BLaER1 (cell line): ENCODE data around the gene TYROBP.
A peak's percentile ranks its signal among the peaks of the same experiment; 100 is the strongest.

Experiments used
- H3K27ac ChIP-seq: shearing (Covaris generic); formaldehyde crosslinking; 2 replicates; pipeline ENCODE4 v1.8.1; 2022
- H3K27me3 ChIP-seq: shearing (Covaris generic); formaldehyde crosslinking; 2 replicates; pipeline ENCODE4 v1.8.1; 2022
- H3K36me3 ChIP-seq: shearing (Covaris generic); formaldehyde crosslinking; 2 replicates; pipeline ENCODE4 v1.8.1; 2022
- H3K4me1 ChIP-seq: shearing (Covaris generic); formaldehyde crosslinking; 2 replicates; pipeline ENCODE4 v1.8.1; 2022
- H3K4me2 ChIP-seq: shearing (Covaris generic); formaldehyde crosslinking; 2 replicates; pipeline ENCODE4 v1.8.1; 2022
- H3K4me3 ChIP-seq: shearing (Covaris generic); formaldehyde crosslinking; 2 replicates; pipeline ENCODE4 v1.8.1; 2022
- H3K9ac ChIP-seq: shearing (Covaris generic); formaldehyde crosslinking; 2 replicates; pipeline ENCODE4 v1.8.1; 2022
- H3K9me3 ChIP-seq: shearing (Covaris generic); formaldehyde crosslinking; 2 replicates; pipeline ENCODE4 v1.8.1; 2022
- H4K20me1 ChIP-seq: shearing (Covaris generic); formaldehyde crosslinking; 2 replicates; pipeline ENCODE4 v1.8.1; 2022
- Cebpa-rat ChIP-seq: shearing (Covaris generic); IDR thresholded peaks from 2 replicates; pipeline ENCODE4 v1.8.1; 2022

The TYROBP gene

GRCh38 chr19:35932291-35932936, 24.3 kb upstream of the TYROBP start:
- Histone ChIP-seq H4K20me1 (peaks cover 6% of the 10 kb centered on the region), H3K4me3 (no peak overlapping the region), H3K9me3 (no peaks in the 10 kb centered on the region), H3K27ac (no peak overlapping the region), H3K36me3 (no peaks in the 10 kb centered on the region), H3K9ac (peak overlapping the region; percentile 42; the same call in 1 of the 2 replicates), H3K4me1 (peaks cover 44% of the 10 kb centered on the region), H3K4me2 (peak overlapping the region; percentile 52; the same call in 1 of the 2 replicates), H3K27me3 (peaks cover 15% of the 10 kb centered on the region; the same call in 1 of the 2 replicates)
- TF ChIP-seq Cebpa-rat: no peak

GRCh38 chr19:35931874-35932202, 23.7 kb upstream of the TYROBP start:
- Histone ChIP-seq H3K36me3 (no peaks in the 10 kb centered on the region), H3K27ac (no peak overlapping the region), H3K9me3 (no peaks in the 10 kb centered on the region), H4K20me1 (no peaks in the 10 kb centered on the region), H3K27me3 (peaks cover 9% of the 10 kb centered on the region; the same call in 1 of the 2 replicates), H3K9ac (peak overlapping the region; percentile 42; the same call in 1 of the 2 replicates), H3K4me1 (peaks cover 39% of the 10 kb centered on the region), H3K4me3 (no peak overlapping the region), H3K4me2 (peak overlapping the region; percentile 52)
- TF ChIP-seq Cebpa-rat: no peak

- Histone ChIP-seq H3K9me3 (no peaks in the 10 kb centered on the region), H3K4me2 (peak overlapping the region; percentile 88), H3K27ac (0 out of 2 replicates have a peak overlapping the region, but pooled peaks have one; percentile 40), H3K4me1 (peaks cover 37% of the 10 kb centered on the region), H3K4me3 (peak overlapping the region; percentile 55), H4K20me1 (no peaks in the 10 kb centered on the region), H3K9ac (peak overlapping the region; percentile 54; the same call in 1 of the 2 replicates), H3K27me3 (peaks cover 6% of the 10 kb centered on the region; the same call in 1 of the 2 replicates), H3K36me3 (no peaks in the 10 kb centered on the region)
- no peak for TF ChIP-seq Cebpa-rat
These were observed 23.2 kb upstream of the TYROBP start for GRCh38 chr19:35931161-35931873.

GRCh38 chr19:35929876-35930275, 21.8 kb upstream of the TYROBP start:
- no peak for TF ChIP-seq Cebpa-rat
- peaks cover 6% of the 10 kb centered on the region; the same call in 1 of the 2 replicates for H3K9me3 ChIP-seq
- H4K20me1 ChIP-seq: no peaks in the 10 kb centered on the region
- H3K27me3 ChIP-seq: no peaks in the 10 kb centered on the region
- no peak overlapping the region for H3K9ac ChIP-seq
- no peak overlapping the region for H3K27ac ChIP-seq
- no peak overlapping the region for H3K4me3 ChIP-seq
- H3K4me2 ChIP-seq: peak overlapping the region; percentile 47
- peaks cover 30% of the 10 kb centered on the region for H3K4me1 ChIP-seq
- no peaks in the 10 kb centered on the region for H3K36me3 ChIP-seq

GRCh38 chr19:35928507-35928906, 20.4 kb upstream of the TYROBP start:
- Histone ChIP-seq H3K4me3 (no peak overlapping the region), H3K9me3 (peaks cover 6% of the 10 kb centered on the region; the same call in 1 of the 2 replicates), H3K9ac (no peak overlapping the region), H4K20me1 (no peaks in the 10 kb centered on the region), H3K4me2 (peak overlapping the region; percentile 22; the same call in 1 of the 2 replicates), H3K27me3 (no peaks in the 10 kb centered on the region), H3K36me3 (no peaks in the 10 kb centered on the region), H3K27ac (no peak overlapping the region), H3K4me1 (peaks cover 30% of the 10 kb centered on the region)
- no peak for TF ChIP-seq Cebpa-rat

- peaks cover 19% of the 10 kb centered on the region for H3K4me1 ChIP-seq
- no peak overlapping the region for H3K27ac ChIP-seq
- TF ChIP-seq Cebpa-rat: no peak
- H3K27me3 ChIP-seq: no peaks in the 10 kb centered on the region
- H3K36me3 ChIP-seq: no peaks in the 10 kb centered on the region
- no peak overlapping the region for H3K4me2 ChIP-seq
- H3K9ac ChIP-seq: no peak overlapping the region
- no peak overlapping the region for H3K4me3 ChIP-seq
- peaks cover 6% of the 10 kb centered on the region; the same call in 1 of the 2 replicates for H3K9me3 ChIP-seq
- no peaks in the 10 kb centered on the region for H4K20me1 ChIP-seq
These were observed 17.4 kb upstream of the TYROBP start for GRCh38 chr19:35925501-35925900.

- Histone ChIP-seq H3K4me1 (no peaks in the 10 kb centered on the region), H3K4me3 (no peak overlapping the region), H3K27me3 (no peaks in the 10 kb centered on the region), H3K4me2 (no peak overlapping the region), H3K9ac (no peak overlapping the region), H3K36me3 (no peaks in the 10 kb centered on the region), H3K9me3 (peaks cover 6% of the 10 kb centered on the region; the same call in 1 of the 2 replicates), H3K27ac (no peak overlapping the region), H4K20me1 (no peaks in the 10 kb centered on the region)
- no peak for TF ChIP-seq Cebpa-rat
These were observed 12.9 kb upstream of the TYROBP start for GRCh38 chr19:35921012-35921411.

GRCh38 chr19:35919306-35919705, 11.2 kb upstream of the TYROBP start:
- TF ChIP-seq Cebpa-rat: no peak
- Histone ChIP-seq H3K27ac (no peak overlapping the region), H3K27me3 (no peaks in the 10 kb centered on the region), H3K4me3 (no peak overlapping the region), H3K9me3 (no peaks in the 10 kb centered on the region), H3K4me1 (no peaks in the 10 kb centered on the region), H3K36me3 (no peaks in the 10 kb centered on the region), H4K20me1 (no peaks in the 10 kb centered on the region), H3K9ac (no peak overlapping the region), H3K4me2 (no peak overlapping the region)

- peaks cover 17% of the 10 kb centered on the region for H3K4me1 ChIP-seq
- H3K4me3 ChIP-seq: no peak overlapping the region
- H4K20me1 ChIP-seq: no peaks in the 10 kb centered on the region
- no peak overlapping the region for H3K4me2 ChIP-seq
- H3K36me3 ChIP-seq: no peaks in the 10 kb centered on the region
- no peak for TF ChIP-seq Cebpa-rat
- no peaks in the 10 kb centered on the region for H3K9me3 ChIP-seq
- H3K9ac ChIP-seq: no peak overlapping the region
- no peaks in the 10 kb centered on the region for H3K27me3 ChIP-seq
- H3K27ac ChIP-seq: no peak overlapping the region
These were observed 7.3 kb upstream of the TYROBP start for GRCh38 chr19:35915443-35915842.

- no peak overlapping the region for H3K27ac ChIP-seq
- no peak overlapping the region for H3K4me2 ChIP-seq
These were observed 5.5 kb upstream of the TYROBP start for GRCh38 chr19:35913589-35913988.

More at GRCh38 chr19:35913589-35913988, 5.5 kb upstream of the TYROBP start:
- Histone ChIP-seq H3K4me1 (peaks cover 36% of the 10 kb centered on the region), H4K20me1 (no peaks in the 10 kb centered on the region), H3K9ac (no peak overlapping the region), H3K27me3 (no peaks in the 10 kb centered on the region), H3K4me3 (no peak overlapping the region), H3K36me3 (no peaks in the 10 kb centered on the region), H3K9me3 (no peaks in the 10 kb centered on the region)
- no peak for TF ChIP-seq Cebpa-rat
